ENCODE measurements around the gene OR10S1.

The OR10S1 gene

DNA sequence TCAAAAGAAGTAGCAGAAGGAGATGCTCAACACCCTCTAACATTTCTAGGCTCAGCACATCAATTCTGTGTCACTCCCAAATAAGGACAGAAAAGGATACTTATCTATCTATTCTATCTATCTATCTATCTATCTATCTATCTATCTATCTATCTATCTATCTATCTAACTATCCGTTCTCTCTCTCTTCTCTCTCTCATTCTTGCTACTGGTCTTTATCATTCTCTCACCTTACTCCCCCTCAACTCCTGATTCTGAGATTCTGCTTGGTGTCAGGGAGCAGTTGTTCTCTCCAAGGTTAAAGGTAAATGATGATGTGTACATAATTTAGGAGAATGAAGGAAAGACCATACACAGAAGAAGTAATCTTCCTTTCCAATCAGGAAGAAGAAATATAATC, 17.5 kb upstream of the OR10S1 start, which contains the start of gene OR10G6:
OR10G6 (minus strand) TSS at position 43 of the 400 bp plus-strand sequence; CDS start at position 43, 0 bp downstream.
- no peaks in the 10 kb centered on the region for H3K27me3 ChIP-seq (ENCODE audit: insufficient read depth, low read length)
- no peak within 1 kb of the TSS for H3K14ac ChIP-seq (ENCODE audit: low read length)
- H4K8ac ChIP-seq (ENCODE audit: low read depth, low read length): no peak within 1 kb of the TSS
- H2BK12ac ChIP-seq (ENCODE audit: low read length): no peak within 1 kb of the TSS
- no peak within 1 kb of the TSS for H4K91ac ChIP-seq (ENCODE audit: low read depth, low read length)
- peak within 1 kb of the TSS; percentile 82 for H3K23ac ChIP-seq (ENCODE audit: low read length)
- H3K4me1 ChIP-seq (ENCODE audit: control insufficient read depth in 1 of 2, insufficient read depth in 2 of 2, low read length in 2 of 2): no peaks in the 10 kb centered on the region
- H3K18ac ChIP-seq (ENCODE audit: low read length): no peak within 1 kb of the TSS
- H3K4me2 ChIP-seq (ENCODE audit: low read length): no peak within 1 kb of the TSS
- no peak within 1 kb of the TSS for H3K27ac ChIP-seq (ENCODE audit: low read depth, low read length)
- no peaks in the 10 kb centered on the region for H3K36me3 ChIP-seq (ENCODE audit: control insufficient read depth in 1 of 2, insufficient read depth in 2 of 2, low read length in 2 of 2)
- H3K9ac ChIP-seq (ENCODE audit: low read length): no peak within 1 kb of the TSS
- H3K79me2 ChIP-seq (ENCODE audit: control insufficient read depth, insufficient read depth, low read length, poor library complexity): no peaks in the 10 kb centered on the region
- H3K79me1 ChIP-seq (ENCODE audit: low read length): no peaks in the 10 kb centered on the region
- no peak within 1 kb of the TSS for H2AK5ac ChIP-seq (ENCODE audit: low read length)
- H4K12ac ChIP-seq (ENCODE audit: low read depth, low read length): no peak within 1 kb of the TSS
- no peak within 1 kb of the TSS for H2AFZ ChIP-seq (ENCODE audit: insufficient read depth, low read length, poor library complexity)
- no peak within 1 kb of the TSS for H2BK5ac ChIP-seq (ENCODE audit: low read depth, low read length, poor library complexity)
- WGBS (ENCODE audit: extremely low coverage, insufficient coverage, insufficient read length): no CpG with 5 or more reads among the region's 1 CpG
- H2BK120ac ChIP-seq (ENCODE audit: insufficient read depth, low read length, poor library complexity): no peak within 1 kb of the TSS
- no peaks in the 10 kb centered on the region for H3K9me3 ChIP-seq (ENCODE audit: insufficient read depth, low read depth, low read length)
- peak within 1 kb of the TSS; percentile 45 for H3K4me3 ChIP-seq (ENCODE audit: low read depth, low read length)
- no peak within 1 kb of the TSS for H3K4ac ChIP-seq (ENCODE audit: low read depth, low read length)
- no peak for DNase-seq

DNA sequence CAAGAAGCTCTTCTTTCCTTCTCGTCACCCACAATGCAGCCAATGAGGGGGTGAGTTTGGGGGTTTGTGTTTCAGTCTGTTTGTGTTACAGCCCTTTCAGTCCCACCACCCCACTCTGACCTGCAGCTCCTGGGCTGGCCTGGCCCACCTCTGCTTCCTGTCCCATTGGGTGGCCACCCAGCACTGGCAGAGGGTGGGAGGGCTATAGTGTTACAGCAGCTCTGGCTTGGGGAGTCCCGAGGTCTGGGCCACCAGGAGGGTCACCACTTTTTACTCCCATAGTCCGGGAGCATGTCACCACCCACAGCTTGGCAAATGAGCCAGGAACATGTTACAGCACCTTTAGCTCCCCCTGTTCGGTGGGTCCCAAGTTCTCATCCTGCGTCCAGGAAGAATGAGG, 1.7 kb upstream of the OR10S1 start:
- Histone ChIP-seq H2BK120ac (ENCODE audit: insufficient read depth, low read length, poor library complexity) (no peak overlapping the region), H4K12ac (ENCODE audit: low read depth, low read length) (no peak overlapping the region), H3K9me3 (ENCODE audit: insufficient read depth, low read depth, low read length) (peaks cover 2% of the 10 kb centered on the region), H2BK5ac (ENCODE audit: low read depth, low read length, poor library complexity) (no peak overlapping the region), H3K14ac (ENCODE audit: low read length) (no peak overlapping the region), H2BK12ac (ENCODE audit: low read length) (no peak overlapping the region), H4K91ac (ENCODE audit: low read depth, low read length) (no peak overlapping the region), H3K27ac (ENCODE audit: low read depth, low read length) (no peak overlapping the region), H3K79me2 (ENCODE audit: control insufficient read depth, insufficient read depth, low read length, poor library complexity) (no peaks in the 10 kb centered on the region), H3K4me3 (ENCODE audit: low read depth, low read length) (no peak overlapping the region), H3K36me3 (ENCODE audit: control insufficient read depth in 1 of 2, insufficient read depth in 2 of 2, low read length in 2 of 2) (no peaks in the 10 kb centered on the region), H3K4me1 (ENCODE audit: control insufficient read depth in 1 of 2, insufficient read depth in 2 of 2, low read length in 2 of 2) (no peaks in the 10 kb centered on the region), H3K4ac (ENCODE audit: low read depth, low read length) (no peak overlapping the region), H3K23ac (ENCODE audit: low read length) (no peak overlapping the region), H4K8ac (ENCODE audit: low read depth, low read length) (no peak overlapping the region), H2AK5ac (ENCODE audit: low read length) (no peak overlapping the region), H3K18ac (ENCODE audit: low read length) (no peak overlapping the region), H3K27me3 (ENCODE audit: insufficient read depth, low read length) (no peaks in the 10 kb centered on the region), H3K4me2 (ENCODE audit: low read length) (no peak overlapping the region), H3K9ac (ENCODE audit: low read length) (no peak overlapping the region), H3K79me1 (ENCODE audit: low read length) (no peaks in the 10 kb centered on the region), H2AFZ (ENCODE audit: insufficient read depth, low read length, poor library complexity) (no peak overlapping the region)
- no CpG with 5 or more reads among the region's 5 CpGs for WGBS (ENCODE audit: extremely low coverage, insufficient coverage, insufficient read length)
- no peak for DNase-seq

DNA sequence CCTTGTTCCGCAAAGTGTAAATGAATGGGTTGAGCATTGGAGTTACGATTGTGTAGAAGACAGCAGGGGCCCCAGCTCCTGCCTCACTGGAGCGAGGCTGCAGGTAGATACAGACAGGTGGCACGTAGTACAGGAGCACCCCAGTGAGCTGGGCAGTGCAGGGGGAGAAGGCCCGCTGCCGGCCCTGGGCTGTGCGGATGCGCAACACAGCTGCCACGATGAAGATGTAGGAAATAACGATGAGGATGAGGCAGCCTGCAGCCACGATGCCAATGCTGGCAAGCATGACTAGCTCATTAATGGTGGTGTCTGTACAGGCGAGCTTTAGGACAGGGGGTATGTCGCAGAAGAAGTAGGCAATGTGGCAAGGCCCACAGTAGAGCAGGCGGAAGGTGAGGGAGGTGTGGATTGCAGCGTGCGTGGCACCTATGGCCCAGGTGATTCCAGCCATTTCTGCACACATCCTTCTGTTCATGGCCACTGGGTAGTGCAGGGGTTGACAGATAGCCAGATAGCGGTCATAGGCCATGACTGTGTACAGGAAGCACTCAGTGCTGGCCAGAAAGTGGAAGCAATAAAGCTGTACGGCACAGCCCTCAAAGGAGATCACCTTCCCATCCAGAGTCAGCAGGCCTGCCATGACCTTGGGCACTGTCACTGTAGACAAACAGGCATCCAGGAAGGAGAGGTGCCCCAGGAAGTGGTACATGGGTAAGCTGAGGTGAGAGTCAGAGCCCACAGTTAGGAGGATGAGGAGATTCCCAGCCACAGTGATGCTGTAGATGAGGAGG, 616 bp downstream of the OR10S1 start:
- Histone ChIP-seq H4K12ac (ENCODE audit: low read depth, low read length) (no peak overlapping the region), H2BK5ac (ENCODE audit: low read depth, low read length, poor library complexity) (no peak overlapping the region), H3K36me3 (ENCODE audit: control insufficient read depth in 1 of 2, insufficient read depth in 2 of 2, low read length in 2 of 2) (no peaks in the 10 kb centered on the region), H3K14ac (ENCODE audit: low read length) (no peak overlapping the region), H3K79me1 (ENCODE audit: low read length) (no peaks in the 10 kb centered on the region), H3K9me3 (ENCODE audit: insufficient read depth, low read depth, low read length) (peaks cover 1% of the 10 kb centered on the region), H3K79me2 (ENCODE audit: control insufficient read depth, insufficient read depth, low read length, poor library complexity) (no peaks in the 10 kb centered on the region), H2BK120ac (ENCODE audit: insufficient read depth, low read length, poor library complexity) (no peak overlapping the region), H2AFZ (ENCODE audit: insufficient read depth, low read length, poor library complexity) (no peak overlapping the region), H3K4ac (ENCODE audit: low read depth, low read length) (no peak overlapping the region), H2AK5ac (ENCODE audit: low read length) (no peak overlapping the region), H3K18ac (ENCODE audit: low read length) (no peak overlapping the region), H4K8ac (ENCODE audit: low read depth, low read length) (no peak overlapping the region), H4K91ac (ENCODE audit: low read depth, low read length) (no peak overlapping the region), H3K4me3 (ENCODE audit: low read depth, low read length) (no peak overlapping the region), H3K27me3 (ENCODE audit: insufficient read depth, low read length) (no peaks in the 10 kb centered on the region), H3K4me1 (ENCODE audit: control insufficient read depth in 1 of 2, insufficient read depth in 2 of 2, low read length in 2 of 2) (no peaks in the 10 kb centered on the region), H3K23ac (ENCODE audit: low read length) (peak overlapping the region; percentile 55), H3K4me2 (ENCODE audit: low read length) (no peak overlapping the region), H2BK12ac (ENCODE audit: low read length) (no peak overlapping the region), H3K9ac (ENCODE audit: low read length) (no peak overlapping the region), H3K27ac (ENCODE audit: low read depth, low read length) (no peak overlapping the region)
- no peak for DNase-seq
- no CpG with 5 or more reads among the region's 18 CpGs for WGBS (ENCODE audit: extremely low coverage, insufficient coverage, insufficient read length)

DNA sequence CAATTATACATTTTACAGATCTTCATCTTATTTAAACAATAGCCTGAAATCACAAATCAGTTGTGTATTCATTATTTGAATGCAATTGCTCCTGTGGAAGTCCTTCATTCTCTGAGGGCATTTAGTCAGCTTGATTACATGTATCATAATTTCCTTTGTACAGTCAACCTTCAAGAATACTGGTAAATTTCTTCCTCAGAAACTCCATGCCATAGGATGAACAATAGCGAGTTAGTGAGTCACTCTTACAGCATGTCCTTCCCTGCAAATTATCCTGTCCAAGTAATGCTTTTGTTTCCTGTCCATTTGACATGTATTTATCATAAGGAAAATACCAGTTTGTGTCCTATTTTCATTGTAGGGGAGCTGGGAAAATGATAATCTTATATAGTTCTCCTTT, 3.8 kb downstream of the OR10S1 start:
- H3K9ac ChIP-seq (ENCODE audit: low read length): no peak overlapping the region
- H4K91ac ChIP-seq (ENCODE audit: low read depth, low read length): no peak overlapping the region
- H2BK12ac ChIP-seq (ENCODE audit: low read length): no peak overlapping the region
- H3K79me1 ChIP-seq (ENCODE audit: low read length): no peaks in the 10 kb centered on the region
- H3K27ac ChIP-seq (ENCODE audit: low read depth, low read length): no peak overlapping the region
- H3K79me2 ChIP-seq (ENCODE audit: control insufficient read depth, insufficient read depth, low read length, poor library complexity): no peaks in the 10 kb centered on the region
- H3K4me3 ChIP-seq (ENCODE audit: low read depth, low read length): no peak overlapping the region
- H3K27me3 ChIP-seq (ENCODE audit: insufficient read depth, low read length): no peaks in the 10 kb centered on the region
- DNase-seq: peak in 1 of 2 donors; percentile 20
- H2AFZ ChIP-seq (ENCODE audit: insufficient read depth, low read length, poor library complexity): no peak overlapping the region
- no peak overlapping the region for H3K14ac ChIP-seq (ENCODE audit: low read length)
- no peak overlapping the region for H3K23ac ChIP-seq (ENCODE audit: low read length)
- no peak overlapping the region for H3K4me2 ChIP-seq (ENCODE audit: low read length)
- no peaks in the 10 kb centered on the region for H3K9me3 ChIP-seq (ENCODE audit: insufficient read depth, low read depth, low read length)
- H4K8ac ChIP-seq (ENCODE audit: low read depth, low read length): no peak overlapping the region
- H3K4me1 ChIP-seq (ENCODE audit: control insufficient read depth in 1 of 2, insufficient read depth in 2 of 2, low read length in 2 of 2): no peaks in the 10 kb centered on the region
- no peak overlapping the region for H2BK5ac ChIP-seq (ENCODE audit: low read depth, low read length, poor library complexity)
- H4K12ac ChIP-seq (ENCODE audit: low read depth, low read length): no peak overlapping the region
- no CpG with 5 or more reads among the region's 1 CpG for WGBS (ENCODE audit: extremely low coverage, insufficient coverage, insufficient read length)
- H3K18ac ChIP-seq (ENCODE audit: low read length): no peak overlapping the region
- no peak overlapping the region for H2AK5ac ChIP-seq (ENCODE audit: low read length)
- no peak overlapping the region for H3K4ac ChIP-seq (ENCODE audit: low read depth, low read length)
- no peak overlapping the region for H2BK120ac ChIP-seq (ENCODE audit: insufficient read depth, low read length, poor library complexity)
- H3K36me3 ChIP-seq (ENCODE audit: control insufficient read depth in 1 of 2, insufficient read depth in 2 of 2, low read length in 2 of 2): no peaks in the 10 kb centered on the region
